HTERT RPE-1 (cell line): ENCODE measurements around the gene GATA1.
"Not testable (repeated sequence)": the region's sequence is repeated elsewhere in the genome, so short reads cannot be mapped to it uniquely, and the experiment has no call there.

Source experiments
- in situ Hi-C: fragments of 300-500 bp; cut with MboI; formaldehyde crosslinking; loops from 4 replicates; pipeline ENCODE4 v1.14.3; 2020; ENCODE audit warnings: low sequenced_read_pairs

Gene GATA1

GRCh38 chrX:48806081-48806480, 19.7 kb downstream of the GATA1 start:
- in situ Hi-C loops, result no loop called here

DNA sequence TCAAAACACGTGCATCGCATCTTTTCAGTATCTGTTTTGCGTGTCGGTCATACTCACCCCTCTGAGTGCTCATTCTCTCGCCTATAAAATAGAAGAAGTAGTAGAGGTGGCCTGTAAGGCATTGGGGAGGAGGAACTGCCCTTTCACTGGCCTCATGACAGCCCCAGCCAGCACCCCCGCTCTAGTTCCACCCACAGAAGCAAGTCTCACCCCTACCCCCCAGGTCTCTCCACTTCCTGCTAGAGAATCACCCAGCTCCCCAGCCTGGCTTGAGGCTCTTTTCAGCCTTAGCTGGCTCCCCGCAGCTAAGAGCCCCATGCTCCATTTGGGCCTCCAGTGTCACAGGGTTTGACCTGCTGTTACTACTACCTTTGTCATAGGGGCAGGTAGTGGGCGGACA, 27.3 kb downstream of the GATA1 start:
- in situ Hi-C loops, result no loop called here

GRCh38 chrX:48814722-48815121, 28.3 kb downstream of the GATA1 start:
- in situ Hi-C loops, result no loop called here

DNA sequence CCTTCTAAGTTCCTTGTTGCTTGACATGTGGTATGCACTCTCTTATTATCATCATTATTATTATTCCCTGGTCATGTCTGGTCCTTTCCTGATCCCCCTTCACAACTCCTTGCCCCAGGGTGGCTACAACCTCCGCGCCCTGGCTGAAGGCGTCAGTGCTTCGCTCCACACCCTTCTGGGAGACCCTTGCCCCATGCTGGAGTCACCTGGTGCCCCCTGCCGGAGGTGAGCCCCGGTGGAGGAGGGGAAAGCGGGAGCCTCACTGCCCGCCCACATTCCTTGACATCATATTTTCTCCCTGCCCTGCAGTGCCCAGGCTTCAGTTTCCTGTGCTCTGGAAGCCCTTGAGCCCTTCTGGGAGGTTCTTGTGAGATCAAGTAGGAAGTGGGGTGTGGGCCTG, 28.9 kb downstream of the GATA1 start:
- in situ Hi-C loops, result no loop called here

DNA sequence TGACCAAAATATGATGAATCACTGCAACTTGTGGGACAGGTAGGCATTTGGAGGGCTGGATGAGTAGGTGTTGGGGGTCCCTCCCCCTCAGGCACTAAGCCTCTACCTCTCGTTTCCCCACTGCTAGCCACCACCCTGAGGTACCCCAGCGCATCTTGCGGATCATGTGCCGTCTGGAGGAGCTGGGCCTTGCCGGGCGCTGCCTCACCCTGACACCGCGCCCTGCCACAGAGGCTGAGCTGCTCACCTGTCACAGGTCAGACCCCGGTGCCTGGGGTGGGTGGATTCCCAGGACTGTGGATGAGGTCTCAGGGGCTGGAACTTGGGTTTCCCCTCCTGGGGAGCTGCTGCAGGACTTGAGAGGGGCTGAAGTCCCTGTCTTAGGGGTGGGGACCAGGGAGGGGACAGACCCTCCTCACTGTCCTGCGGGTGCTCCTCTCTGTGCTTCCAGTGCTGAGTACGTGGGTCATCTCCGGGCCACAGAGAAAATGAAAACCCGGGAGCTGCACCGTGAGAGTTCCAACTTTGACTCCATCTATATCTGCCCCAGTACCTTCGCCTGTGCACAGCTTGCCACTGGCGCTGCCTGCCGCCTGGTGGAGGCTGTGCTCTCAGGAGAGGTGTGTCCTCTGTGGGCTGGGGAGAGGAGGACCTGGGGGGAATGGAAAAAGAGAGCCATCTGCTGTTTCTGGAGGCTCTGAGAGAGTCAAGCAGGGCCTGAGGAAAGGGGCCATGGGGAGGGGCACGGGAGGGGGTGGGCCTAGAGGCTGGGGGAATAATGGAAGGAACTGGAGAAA, 29.8 kb downstream of the GATA1 start:
- in situ Hi-C loops, result no loop called here

GRCh38 chrX:48818098-48818497, 31.7 kb downstream of the GATA1 start:
- in situ Hi-C loops, result no loop called here

DNA sequence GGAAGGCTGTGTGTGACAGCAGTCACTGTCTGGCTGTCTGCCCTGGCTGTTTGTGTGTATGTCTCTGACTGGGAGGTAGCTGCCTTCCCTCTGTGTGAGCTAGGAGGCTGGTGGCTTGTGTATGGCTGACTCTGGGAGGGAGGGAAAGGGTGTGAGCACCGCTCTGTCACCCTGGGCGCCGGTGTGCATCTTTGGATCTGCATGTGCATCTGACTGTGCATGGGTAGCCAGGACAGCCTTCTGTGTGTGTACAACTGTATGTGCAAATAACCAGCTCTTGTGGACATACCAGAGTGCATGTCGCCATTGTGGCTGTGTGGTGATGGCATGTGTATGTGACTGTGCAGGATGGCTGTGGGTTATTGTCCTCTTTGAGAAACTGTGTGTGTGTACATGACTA, 32.5 kb downstream of the GATA1 start:
- in situ Hi-C loops, result no loop called here

DNA sequence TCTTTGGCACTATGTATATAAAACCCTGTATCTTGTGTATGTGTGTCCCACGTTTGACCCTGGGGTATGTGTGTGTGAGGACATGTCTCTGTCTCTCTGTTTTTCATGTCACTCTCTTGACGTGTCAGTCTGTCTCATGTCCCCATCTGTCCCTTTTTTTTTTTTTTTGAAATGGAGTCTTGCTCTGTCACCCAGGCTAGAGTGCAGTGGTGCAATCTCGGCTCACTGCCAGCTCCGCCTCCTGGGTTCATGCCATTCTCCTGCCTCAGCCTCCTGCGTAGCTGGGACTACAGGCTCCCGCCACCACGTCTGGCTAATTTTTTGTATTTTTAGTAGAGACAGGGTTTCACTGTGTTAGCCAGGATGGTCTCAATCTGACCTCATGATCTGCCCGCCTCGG, 33.0 kb downstream of the GATA1 start:
- in situ Hi-C loops, result not testable (repeated sequence)

DNA sequence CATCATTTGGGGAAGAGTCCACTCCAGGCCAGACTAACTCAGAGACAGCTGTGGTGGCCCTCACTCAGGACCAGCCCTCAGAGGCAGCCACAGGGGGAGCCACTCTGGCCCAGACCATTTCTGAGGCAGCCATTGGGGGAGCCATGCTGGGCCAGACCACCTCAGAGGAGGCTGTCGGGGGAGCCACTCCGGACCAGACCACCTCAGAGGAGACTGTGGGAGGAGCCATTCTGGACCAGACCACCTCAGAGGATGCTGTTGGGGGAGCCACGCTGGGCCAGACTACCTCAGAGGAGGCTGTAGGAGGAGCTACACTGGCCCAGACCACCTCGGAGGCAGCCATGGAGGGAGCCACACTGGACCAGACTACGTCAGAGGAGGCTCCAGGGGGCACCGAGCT, 36.7 kb downstream of the GATA1 start:
- in situ Hi-C loops, result no loop called here

GRCh38 chrX:48824066-48824465, 37.7 kb downstream of the GATA1 start:
- in situ Hi-C loops, result no loop called here

GRCh38 chrX:48826135-48826875, 39.9 kb downstream of the GATA1 start, which contains the start of gene ERAS:
Gene ERAS (plus strand): TSS chrX:48826513. CDS start chrX:48829124, 2,611 bp downstream.
- in situ Hi-C loops, result no loop called here

GRCh38 chrX:48826876-48827653, 40.7 kb downstream of the GATA1 start:
- in situ Hi-C loops, result no loop called here

DNA sequence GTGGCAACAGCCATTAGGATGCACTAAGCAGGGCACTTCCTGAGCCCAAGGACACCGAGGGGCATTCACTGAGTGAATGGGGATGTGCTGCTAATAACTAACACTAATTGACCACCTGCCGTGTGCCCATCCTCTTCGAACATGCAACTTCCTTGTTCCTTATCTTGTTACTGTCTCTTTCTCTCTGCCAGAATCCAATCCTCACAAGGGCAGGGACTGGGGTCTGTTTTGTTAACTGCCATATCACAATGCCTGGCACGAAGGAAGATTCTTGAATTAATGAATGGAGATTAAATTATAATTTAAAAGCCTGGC, 41.2 kb downstream of the GATA1 start:
- in situ Hi-C loops, result no loop called here

DNA sequence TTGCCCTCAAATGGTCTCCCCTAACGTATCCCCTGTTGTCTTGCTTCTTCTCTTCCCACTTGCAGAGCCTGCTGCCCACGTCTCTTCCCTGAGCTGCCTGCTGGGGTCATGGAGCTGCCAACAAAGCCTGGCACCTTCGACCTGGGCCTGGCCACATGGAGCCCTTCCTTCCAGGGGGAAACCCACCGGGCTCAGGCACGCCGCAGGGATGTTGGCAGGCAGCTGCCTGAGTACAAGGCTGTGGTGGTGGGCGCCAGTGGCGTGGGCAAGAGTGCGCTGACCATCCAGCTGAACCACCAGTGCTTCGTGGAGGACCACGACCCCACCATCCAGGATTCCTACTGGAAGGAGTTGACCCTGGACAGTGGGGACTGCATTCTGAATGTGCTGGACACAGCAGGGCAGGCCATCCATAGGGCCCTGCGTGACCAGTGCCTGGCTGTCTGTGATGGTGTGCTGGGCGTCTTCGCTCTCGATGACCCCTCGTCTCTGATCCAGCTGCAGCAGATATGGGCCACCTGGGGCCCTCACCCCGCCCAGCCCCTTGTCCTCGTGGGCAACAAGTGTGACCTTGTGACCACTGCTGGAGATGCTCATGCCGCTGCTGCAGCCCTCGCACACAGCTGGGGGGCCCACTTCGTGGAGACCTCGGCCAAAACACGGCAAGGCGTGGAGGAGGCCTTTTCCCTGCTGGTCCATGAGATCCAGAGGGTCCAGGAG, 42.8 kb downstream of the GATA1 start:
- in situ Hi-C loops, result no loop called here

DNA sequence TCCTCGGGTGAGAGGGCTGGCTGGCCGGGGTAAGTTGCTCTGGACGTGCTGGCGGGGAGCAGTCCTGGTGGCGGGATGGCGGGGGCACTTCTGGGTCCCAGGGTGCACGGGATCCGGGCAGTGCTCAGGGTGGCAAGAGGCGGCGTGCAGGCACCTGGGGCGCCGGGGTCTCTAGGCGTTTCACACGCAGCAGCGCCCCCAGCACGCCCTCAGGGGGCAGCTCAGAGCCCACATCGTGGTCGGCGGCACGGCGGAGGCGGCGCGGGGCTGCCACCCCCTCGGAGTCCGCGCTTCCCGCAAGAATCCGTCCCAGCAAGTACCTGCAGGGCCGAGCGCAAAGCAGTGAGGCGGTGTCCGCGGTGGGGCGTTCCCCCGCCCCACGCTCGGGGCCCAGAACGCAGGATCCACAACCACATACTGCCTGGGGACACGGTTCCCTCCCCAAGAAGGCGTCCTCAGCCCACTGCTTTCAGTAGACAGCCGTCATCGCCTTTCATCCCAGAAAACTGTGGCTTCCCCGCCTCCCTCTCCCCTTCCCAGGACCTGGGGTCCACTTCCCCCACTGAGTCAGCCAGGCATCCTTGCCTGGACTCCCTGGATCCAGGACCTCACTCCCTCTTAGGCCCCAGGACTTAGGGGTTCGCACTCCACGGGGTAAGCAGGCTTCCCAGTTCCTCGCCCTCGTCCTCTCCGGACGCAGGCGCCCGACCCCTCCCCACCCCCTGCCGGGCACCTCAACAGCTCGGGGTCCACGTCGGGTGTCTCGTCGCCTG, 44.9 kb downstream of the GATA1 start:
- in situ Hi-C loops, result no loop called here

DNA sequence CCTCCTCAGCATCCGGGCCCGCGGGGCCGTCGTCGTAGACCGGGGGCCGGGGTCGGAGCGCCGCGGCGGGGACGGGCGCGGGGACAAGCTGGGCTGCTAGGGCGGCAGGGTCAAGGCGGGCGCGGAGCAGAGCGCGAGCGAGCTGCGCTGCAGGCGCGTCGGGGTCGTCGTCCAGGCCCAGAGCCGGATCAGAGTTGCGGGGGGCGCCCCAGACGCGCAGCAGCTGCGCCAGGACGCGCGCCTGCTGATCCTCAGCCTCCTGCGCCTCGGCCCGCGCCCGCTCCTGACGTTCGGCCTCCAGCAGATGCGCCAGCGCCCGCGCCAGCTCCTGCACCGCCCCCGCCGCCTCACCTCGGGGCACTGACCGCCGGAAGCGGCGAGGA, 45.5 kb downstream of the GATA1 start:
- in situ Hi-C loops, result no loop called here

DNA sequence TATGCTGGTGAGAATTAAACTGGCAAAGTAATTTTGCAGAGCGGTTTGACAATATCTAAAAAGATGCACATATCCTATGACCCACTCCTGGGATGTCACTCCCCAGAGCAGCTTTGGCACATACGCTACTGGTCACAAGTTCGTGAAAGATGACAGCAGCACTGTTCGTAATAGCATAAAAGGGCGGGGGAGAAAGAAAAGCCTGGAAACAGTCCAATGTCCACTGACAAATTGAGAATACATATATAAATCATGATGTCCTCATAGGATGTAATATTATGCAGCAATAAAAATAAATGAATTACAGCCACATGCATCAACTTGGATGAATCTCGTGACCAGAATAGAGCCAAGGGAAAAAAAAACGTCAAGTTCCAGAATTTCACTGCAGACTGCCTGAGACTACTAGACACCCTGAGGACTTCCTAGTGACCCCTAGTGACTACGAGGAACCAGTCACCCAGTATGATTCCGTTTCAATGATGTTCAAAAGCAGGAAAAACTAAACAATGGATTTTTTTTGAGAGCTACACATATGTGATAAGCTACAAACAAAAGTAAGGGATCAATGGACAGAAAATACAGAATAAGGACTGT, 47.2 kb downstream of the GATA1 start:
- in situ Hi-C loops, result no loop called here

- in situ Hi-C loops, result no loop called here
These were observed 48.0 kb downstream of the GATA1 start for GRCh38 chrX:48834383-48834709.

DNA sequence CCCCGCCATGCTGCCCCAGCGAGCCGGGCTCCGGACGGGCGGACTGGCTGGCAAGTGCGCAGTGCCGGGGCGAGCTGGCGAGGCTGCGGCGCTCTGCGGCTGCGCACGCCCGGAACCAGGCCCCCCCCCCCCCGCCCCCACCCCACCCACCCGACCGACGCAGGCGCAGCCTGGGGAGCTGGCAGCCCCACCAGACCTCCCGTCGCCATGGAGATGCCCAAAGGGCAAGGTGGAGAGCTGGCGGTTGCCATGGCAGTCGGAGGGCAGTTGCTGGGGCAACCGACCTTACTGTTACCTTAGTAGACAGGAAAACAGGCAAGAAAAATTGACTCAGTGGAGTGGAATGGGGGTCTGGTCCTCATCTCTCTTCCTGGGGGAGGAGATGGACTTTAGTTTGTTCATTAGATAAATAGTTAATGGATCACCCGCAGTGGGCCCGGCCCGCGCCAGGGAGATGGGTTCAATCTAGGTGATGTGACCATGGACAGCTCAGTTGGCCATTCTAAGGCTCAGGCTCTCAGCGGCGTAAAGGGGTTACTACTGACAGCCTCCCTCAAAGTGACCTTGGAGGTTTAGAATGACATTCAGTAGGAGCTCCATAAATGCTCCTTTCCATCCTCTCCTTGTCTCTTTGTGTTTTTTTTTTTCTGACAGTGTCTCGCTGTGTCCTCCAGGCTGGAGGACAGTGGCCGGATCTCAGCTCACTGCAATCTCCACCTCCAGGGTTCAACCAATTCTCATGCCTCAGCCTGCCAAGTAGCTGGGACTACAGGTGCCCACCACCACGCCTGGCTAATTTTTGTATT, 49.3 kb downstream of the GATA1 start, which contains the start of gene PCSK1N:
Gene PCSK1N (minus strand): TSS at position 87 of the 806 bp plus-strand sequence. CDS start 78 bp downstream, at position 9.
- in situ Hi-C loops, result no loop called here
